GM12874 (cell line): Measurements from ENCODE around the gene LLGL1.
A peak's percentile ranks its signal among the peaks of the same experiment; 100 is the strongest.

Source experiments
- TF ChIP-seq, protein P1 (sequence below): IDR thresholded peaks from 2 replicates; pipeline ENCODE4 v1.5.1; 2011; ENCODE audit warnings: low read depth, mild to moderate bottlenecking, control low read depth, low read length, moderate library complexity; ENCODE audit not compliant: insufficient read depth

LLGL1 gene

DNA sequence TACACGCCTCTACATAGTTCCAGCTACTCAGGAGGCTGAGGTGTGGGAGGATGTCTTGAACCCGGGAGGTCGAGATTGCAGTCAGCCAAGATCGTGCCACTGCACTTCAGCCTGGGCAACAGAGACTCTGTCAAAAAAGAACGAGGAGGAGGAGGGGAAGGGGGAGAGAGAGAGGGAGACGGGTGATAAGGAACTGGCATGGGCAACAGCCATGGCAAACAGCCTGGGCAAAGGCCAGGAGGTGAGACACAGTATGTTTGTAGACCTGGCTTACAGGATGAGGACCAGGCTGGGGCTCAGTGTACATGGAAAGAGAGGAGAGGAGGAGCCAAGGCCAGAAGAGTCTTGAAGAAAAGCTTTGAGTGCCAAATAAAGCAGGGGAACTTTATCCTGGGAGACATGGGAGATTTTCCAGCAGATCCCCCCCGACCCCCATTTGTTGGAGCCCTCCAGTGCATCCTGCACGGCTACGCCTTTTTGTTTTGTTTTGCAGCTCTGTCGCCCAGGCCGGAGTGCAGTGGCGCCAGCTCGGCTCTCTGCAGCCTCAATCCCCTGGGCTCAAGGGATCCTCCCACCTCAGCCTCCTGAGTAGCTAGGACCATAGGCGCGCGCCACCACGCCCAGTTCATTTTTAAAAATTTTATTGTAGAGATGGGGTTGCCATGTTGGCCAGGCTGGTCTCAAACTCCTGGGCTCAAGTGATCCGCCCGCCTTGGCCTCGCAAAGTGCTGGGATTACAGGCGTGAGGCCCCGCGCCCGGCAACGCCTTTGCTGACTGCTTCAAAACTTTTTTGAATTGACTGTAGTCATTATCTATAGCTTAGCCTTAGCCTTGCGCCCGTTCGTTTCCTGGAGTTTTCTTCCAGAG lies 43.1 kb upstream of the LLGL1 start:
- TF ChIP-seq, protein P1, sequence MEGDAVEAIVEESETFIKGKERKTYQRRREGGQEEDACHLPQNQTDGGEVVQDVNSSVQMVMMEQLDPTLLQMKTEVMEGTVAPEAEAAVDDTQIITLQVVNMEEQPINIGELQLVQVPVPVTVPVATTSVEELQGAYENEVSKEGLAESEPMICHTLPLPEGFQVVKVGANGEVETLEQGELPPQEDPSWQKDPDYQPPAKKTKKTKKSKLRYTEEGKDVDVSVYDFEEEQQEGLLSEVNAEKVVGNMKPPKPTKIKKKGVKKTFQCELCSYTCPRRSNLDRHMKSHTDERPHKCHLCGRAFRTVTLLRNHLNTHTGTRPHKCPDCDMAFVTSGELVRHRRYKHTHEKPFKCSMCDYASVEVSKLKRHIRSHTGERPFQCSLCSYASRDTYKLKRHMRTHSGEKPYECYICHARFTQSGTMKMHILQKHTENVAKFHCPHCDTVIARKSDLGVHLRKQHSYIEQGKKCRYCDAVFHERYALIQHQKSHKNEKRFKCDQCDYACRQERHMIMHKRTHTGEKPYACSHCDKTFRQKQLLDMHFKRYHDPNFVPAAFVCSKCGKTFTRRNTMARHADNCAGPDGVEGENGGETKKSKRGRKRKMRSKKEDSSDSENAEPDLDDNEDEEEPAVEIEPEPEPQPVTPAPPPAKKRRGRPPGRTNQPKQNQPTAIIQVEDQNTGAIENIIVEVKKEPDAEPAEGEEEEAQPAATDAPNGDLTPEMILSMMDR, result no peak

DNA sequence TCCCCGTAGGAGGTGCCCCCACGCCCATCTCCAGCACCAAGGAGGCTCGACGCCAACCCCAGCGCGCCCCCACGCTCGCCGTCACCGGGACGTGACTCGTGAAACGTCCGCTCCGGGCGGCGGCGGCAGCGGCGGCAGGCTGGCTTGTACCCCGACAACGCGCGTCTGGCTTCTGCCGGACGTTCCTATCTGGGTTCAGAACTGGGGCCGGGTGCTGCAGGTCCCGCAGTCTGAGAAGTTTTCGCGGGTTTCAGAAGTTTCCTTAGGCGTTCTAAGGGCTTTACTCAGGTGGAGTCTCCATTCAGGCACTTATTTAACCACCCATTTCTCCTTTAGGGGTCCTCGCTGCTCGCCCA lies 42.5 kb upstream of the LLGL1 start:
- TF ChIP-seq, protein P1, result no peak

DNA sequence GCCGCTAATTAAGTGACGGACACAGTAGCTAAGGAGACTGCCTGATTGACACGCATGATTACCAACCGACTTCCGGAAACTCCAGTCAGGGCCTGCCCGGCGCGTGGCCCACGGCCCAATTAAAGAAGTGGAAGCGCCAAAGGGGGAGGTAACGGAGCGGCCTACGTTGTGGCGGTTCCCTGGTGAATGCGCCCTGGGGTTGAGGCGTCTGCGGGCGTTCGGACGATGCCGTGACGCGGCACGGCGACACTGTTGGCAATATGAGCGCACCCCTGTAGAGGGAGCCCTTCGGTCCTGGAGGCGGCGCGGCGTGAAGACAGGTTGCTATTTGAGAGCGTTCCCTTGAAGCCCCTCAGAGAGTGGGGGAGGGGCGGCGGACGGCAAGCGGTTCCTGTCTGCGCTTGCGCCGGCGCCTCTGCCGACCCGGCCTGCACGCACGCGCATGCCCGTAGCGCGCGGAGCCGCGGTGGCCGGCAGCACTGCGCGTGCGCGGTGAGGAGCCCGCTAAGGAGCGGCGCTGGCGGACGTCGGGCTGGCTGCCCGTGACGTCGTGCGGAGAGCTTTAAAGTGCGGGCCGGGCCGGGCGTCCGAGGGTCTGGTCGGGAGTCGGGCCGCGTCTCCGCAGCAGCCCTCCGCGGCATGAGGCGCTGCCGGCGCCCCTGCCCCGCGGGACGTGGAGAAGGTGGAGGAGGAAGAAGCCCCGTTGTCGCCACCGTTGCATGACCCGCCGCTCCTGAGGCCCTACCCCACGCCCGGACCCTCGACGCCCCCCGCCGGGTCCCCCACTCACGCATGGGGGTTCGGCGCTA lies 41.9 kb upstream of the LLGL1 start, which contains the start of gene ALKBH5:
Gene ALKBH5, plus strand, starts transcription at position 495 of the 809 bp plus-strand sequence. CDS start 416 bp downstream, outside the sequence.
- TF ChIP-seq, protein P1, result peak; percentile 52

DNA sequence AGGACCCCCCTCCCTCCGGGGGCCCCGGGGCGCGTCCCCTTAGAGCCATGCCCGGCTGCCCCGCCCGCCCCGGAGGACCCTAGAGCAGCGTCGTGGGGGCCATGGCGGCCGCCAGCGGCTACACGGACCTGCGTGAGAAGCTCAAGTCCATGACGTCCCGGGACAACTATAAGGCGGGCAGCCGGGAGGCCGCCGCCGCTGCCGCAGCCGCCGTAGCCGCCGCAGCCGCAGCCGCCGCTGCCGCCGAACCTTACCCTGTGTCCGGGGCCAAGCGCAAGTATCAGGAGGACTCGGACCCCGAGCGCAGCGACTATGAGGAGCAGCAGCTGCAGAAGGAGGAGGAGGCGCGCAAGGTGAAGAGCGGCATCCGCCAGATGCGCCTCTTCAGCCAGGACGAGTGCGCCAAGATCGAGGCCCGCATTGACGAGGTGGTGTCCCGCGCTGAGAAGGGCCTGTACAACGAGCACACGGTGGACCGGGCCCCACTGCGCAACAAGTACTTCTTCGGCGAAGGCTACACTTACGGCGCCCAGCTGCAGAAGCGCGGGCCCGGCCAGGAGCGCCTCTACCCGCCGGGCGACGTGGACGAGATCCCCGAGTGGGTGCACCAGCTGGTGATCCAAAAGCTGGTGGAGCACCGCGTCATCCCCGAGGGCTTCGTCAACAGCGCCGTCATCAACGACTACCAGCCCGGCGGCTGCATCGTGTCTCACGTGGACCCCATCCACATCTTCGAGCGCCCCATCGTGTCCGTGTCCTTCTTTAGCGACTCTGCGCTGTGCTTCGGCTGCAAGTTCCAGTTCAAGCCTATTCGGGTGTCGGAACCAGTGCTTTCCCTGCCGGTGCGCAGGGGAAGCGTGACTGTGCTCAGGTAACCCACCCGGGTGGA lies 41.0 kb upstream of the LLGL1 start:
- TF ChIP-seq, protein P1, result no peak

DNA sequence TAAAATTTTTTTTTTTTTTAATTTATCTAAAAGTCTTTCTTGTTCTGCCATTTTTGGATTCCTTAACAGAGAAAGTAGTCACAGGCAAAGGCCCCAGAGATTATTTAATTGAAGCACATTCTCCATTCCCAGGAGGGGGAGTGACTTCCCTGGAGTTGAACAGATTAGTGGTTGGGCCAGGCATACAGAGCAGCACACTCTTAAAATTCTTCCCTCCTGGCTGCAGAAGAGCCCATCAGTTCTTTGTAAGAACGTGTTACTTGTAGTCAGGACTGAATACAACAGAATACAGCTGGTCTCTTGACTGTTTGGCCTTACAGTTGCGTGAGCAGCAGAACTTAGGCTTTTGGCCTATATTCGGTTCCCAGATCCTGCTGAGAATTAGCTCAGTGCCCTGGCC lies 40.0 kb upstream of the LLGL1 start:
- TF ChIP-seq, protein P1, result no peak

DNA sequence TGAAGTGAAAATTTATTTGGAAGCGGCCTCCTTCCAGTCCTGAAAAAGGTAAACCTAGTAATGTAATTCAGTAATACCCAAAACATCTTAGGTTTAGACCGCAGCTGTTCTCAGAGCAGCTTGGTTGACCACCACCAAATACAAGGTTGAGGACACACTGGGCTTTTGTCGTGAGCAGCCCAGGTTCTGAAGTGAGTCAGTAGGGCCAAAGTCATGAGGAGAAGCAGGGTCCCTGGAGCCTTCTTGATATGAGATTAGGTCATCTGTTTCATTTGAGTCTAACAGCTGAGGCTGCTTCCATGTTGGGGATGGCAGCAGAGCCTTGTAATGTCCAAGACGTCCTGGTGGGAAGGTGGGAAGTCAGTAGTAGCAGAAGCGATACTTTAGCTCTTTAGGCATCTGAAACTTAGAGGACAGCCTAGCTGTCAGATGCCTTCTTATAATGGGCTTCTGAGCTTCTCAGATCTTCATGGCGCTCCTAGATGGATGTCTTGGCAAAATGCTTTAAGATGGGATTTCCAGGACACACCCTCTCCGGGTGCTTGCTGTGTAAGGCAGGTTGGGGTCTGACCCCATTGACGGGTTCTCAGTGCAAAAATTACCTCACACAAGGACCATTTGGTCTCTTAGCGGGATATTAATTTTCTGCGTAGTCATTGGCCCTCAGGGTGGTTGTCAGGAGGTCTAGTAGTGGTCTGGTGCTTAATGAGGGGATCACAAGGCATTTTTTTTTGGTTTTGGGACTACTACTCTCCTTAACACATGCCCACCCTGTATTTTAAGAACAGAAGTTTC lies 39.4 kb upstream of the LLGL1 start:
- TF ChIP-seq, protein P1, result no peak
